Activated CD4-positive, alpha-beta memory T cell treated with anti-CD3 and anti-CD28 coated beads for 36 hours (primary cell): ENCODE measurements around the gene TAS2R46. TPM values are rescaled to one million over a fixed set of nuclear protein-coding genes. Genes with fewer than 3 reads are reported as not detected.
"Not testable (repeated sequence)": the region's sequence is repeated elsewhere in the genome, so short reads cannot be mapped to it uniquely, and the experiment has no call there.

ENCODE experiments used
- CTCF ChIA-PET: fragments of 350-600 bp; sonication (Branson Sonifier 250); formaldehyde crosslinking; loops from one replicate; lab custom pipeline; 2021; ENCODE audit warnings: antibody characterized with exemption, inconsistent platforms; lab: Charles Lee
- POLR2A ChIA-PET: fragments of 350-600 bp; sonication (Branson Sonifier 250); formaldehyde crosslinking; loops from one replicate; lab custom pipeline; 2021; ENCODE audit warnings: antibody characterized with exemption; lab: Charles Lee
- DNase-seq: peaks from one replicate; pipeline ENCODE4 v3.0.0-alpha.2; 2020
- H3K27ac Mint-ChIP-seq: one replicate; pipeline ENCODE4 v1.8.0; 2021; ENCODE audit warnings: mixed read lengths
- H3K27me3 Mint-ChIP-seq: one replicate; pipeline ENCODE4 v1.8.0; 2021; ENCODE audit warnings: mixed read lengths
- H3K36me3 Mint-ChIP-seq: one replicate; pipeline ENCODE4 v1.8.0; 2021; ENCODE audit warnings: mixed read lengths
- H3K4me1 Mint-ChIP-seq: one replicate; pipeline ENCODE4 v1.8.0; 2021; ENCODE audit warnings: low read depth, mixed read lengths
- H3K4me3 Mint-ChIP-seq: one replicate; pipeline ENCODE4 v1.8.0; 2021; ENCODE audit warnings: mild to moderate bottlenecking, mixed read lengths
- H3K9me3 Mint-ChIP-seq: one replicate; pipeline ENCODE4 v1.8.0; 2021; ENCODE audit warnings: mixed read lengths
- intact Hi-C: fragments of 100-400 bp; cut with micrococcal nuclease; formaldehyde crosslinking; loops from one replicate; pipeline ENCODE4 v1.15.1; 2023
- total RNA-seq, 2 experiments: library from RNA; stranded (reverse); gene quantifications; one replicate each; pipeline ENCODE4 v1.2.3, GENCODE V29; 2021

Gene TAS2R46
- under 1 TPM; 0.41 to 0.55 TPM for total RNA-seq

- H3K4me1 Mint-ChIP-seq, DNase-seq, H3K27me3 Mint-ChIP-seq, H3K4me3 Mint-ChIP-seq, intact Hi-C loops, POLR2A ChIA-PET, H3K9me3 Mint-ChIP-seq, H3K36me3 Mint-ChIP-seq, CTCF ChIA-PET, H3K27ac Mint-ChIP-seq: not testable (repeated sequence)
These were observed at the start of gene TAS2R46 for GRCh38 chr12:11062194-11062593. Gene TAS2R46, minus strand, starts transcription at chr12:11062294. Its CDS starts 0 bp downstream, at chr12:11062294.

GRCh38 chr12:11111213-11111612, 49.1 kb upstream of the TAS2R46 start:
- POLR2A ChIA-PET, intact Hi-C loops, CTCF ChIA-PET, H3K4me3 Mint-ChIP-seq, H3K27ac Mint-ChIP-seq, H3K27me3 Mint-ChIP-seq, DNase-seq: not testable (repeated sequence)
- Mint-ChIP-seq H3K9me3 (peaks cover 58% of the 10 kb centered on the region), H3K4me1 (peaks cover 31% of the 10 kb centered on the region), H3K36me3 (peaks cover 84% of the 10 kb centered on the region)

GRCh38 chr12:11108862-11109261, 46.8 kb upstream of the TAS2R46 start:
- Mint-ChIP-seq H3K9me3 (peaks cover 50% of the 10 kb centered on the region), H3K4me3 (no peak overlapping the region), H3K27me3 (no peaks in the 10 kb centered on the region), H3K27ac (no peak overlapping the region), H3K4me1 (peaks cover 31% of the 10 kb centered on the region), H3K36me3 (peaks cover 79% of the 10 kb centered on the region)
- CTCF ChIA-PET = no interaction called here
- no peak for DNase-seq
- POLR2A ChIA-PET = no interaction called here
- intact Hi-C loops = no loop called here

- H3K27me3 Mint-ChIP-seq = no peaks in the 10 kb centered on the region
- peaks cover 75% of the 10 kb centered on the region for H3K36me3 Mint-ChIP-seq
- intact Hi-C loops = no loop called here
- CTCF ChIA-PET = interaction anchor here (0.6 kb wide), 1 partner anchor 374 kb away, joined by 3 read pairs; no protein-coding TSS in a partner anchor
- POLR2A ChIA-PET = no interaction called here
- peaks cover 43% of the 10 kb centered on the region for H3K9me3 Mint-ChIP-seq
- no peak overlapping the region for H3K4me3 Mint-ChIP-seq
- peaks cover 28% of the 10 kb centered on the region for H3K4me1 Mint-ChIP-seq
- no peak for DNase-seq
- H3K27ac Mint-ChIP-seq = no peak overlapping the region
These were observed 45.6 kb upstream of the TAS2R46 start for GRCh38 chr12:11107719-11108118.

GRCh38 chr12:11106288-11106687, 44.2 kb upstream of the TAS2R46 start:
- CTCF ChIA-PET = no interaction called here
- Mint-ChIP-seq H3K27ac (no peak overlapping the region), H3K36me3 (peaks cover 67% of the 10 kb centered on the region), H3K4me3 (no peak overlapping the region), H3K4me1 (peaks cover 24% of the 10 kb centered on the region), H3K9me3 (peaks cover 35% of the 10 kb centered on the region), H3K27me3 (no peaks in the 10 kb centered on the region)
- intact Hi-C loops = no loop called here
- POLR2A ChIA-PET = no interaction called here
- DNase-seq = no peak

- POLR2A ChIA-PET = no interaction called here
- peaks cover 16% of the 10 kb centered on the region for H3K4me1 Mint-ChIP-seq
- no peak overlapping the region for H3K27ac Mint-ChIP-seq
- intact Hi-C loops = no loop called here
- no peaks in the 10 kb centered on the region for H3K27me3 Mint-ChIP-seq
- peaks cover 27% of the 10 kb centered on the region for H3K9me3 Mint-ChIP-seq
- H3K4me3 Mint-ChIP-seq = no peak overlapping the region
- H3K36me3 Mint-ChIP-seq = peaks cover 62% of the 10 kb centered on the region
- DNase-seq = no peak
- CTCF ChIA-PET = no interaction called here
These were observed 43.5 kb upstream of the TAS2R46 start for GRCh38 chr12:11105546-11105945.

- H3K4me3 Mint-ChIP-seq, intact Hi-C loops, DNase-seq: not testable (repeated sequence)
These were observed 32.8 kb upstream of the TAS2R46 start for GRCh38 chr12:11094910-11095309.

GRCh38 chr12:11092128-11092527, 30.0 kb upstream of the TAS2R46 start, which contains the start of gene TAS2R43:
Gene TAS2R43, minus strand, starts transcription at chr12:11092313. Its CDS starts 84 bp downstream, at chr12:11092229.
- POLR2A ChIA-PET = no interaction called here
- Mint-ChIP-seq H3K27ac (no peak within 1 kb of the TSS), H3K4me3 (no peak within 1 kb of the TSS), H3K9me3 (no peaks in the 10 kb centered on the region), H3K27me3 (no peaks in the 10 kb centered on the region), H3K36me3 (peaks cover 2% of the 10 kb centered on the region), H3K4me1 (no peaks in the 10 kb centered on the region)
- intact Hi-C loops = no loop called here
- no peak for DNase-seq
- CTCF ChIA-PET = no interaction called here

More at GRCh38 chr12:11094910-11095309, 32.8 kb upstream of the TAS2R46 start:
- H3K9me3 Mint-ChIP-seq, CTCF ChIA-PET, H3K27ac Mint-ChIP-seq, H3K27me3 Mint-ChIP-seq, POLR2A ChIA-PET, H3K4me1 Mint-ChIP-seq: not testable (repeated sequence)
- peaks cover 12% of the 10 kb centered on the region for H3K36me3 Mint-ChIP-seq

GRCh38 chr12:11089246-11089645, 27.2 kb upstream of the TAS2R46 start:
- intact Hi-C loops = no loop called here
- DNase-seq = no peak
- H3K27me3 Mint-ChIP-seq = no peaks in the 10 kb centered on the region
- H3K4me1 Mint-ChIP-seq = peaks cover 7% of the 10 kb centered on the region
- H3K27ac Mint-ChIP-seq = no peak overlapping the region
- POLR2A ChIA-PET = no interaction called here
- H3K36me3 Mint-ChIP-seq = peaks cover 5% of the 10 kb centered on the region
- peaks cover 1% of the 10 kb centered on the region for H3K9me3 Mint-ChIP-seq
- CTCF ChIA-PET = no interaction called here
- no peak overlapping the region for H3K4me3 Mint-ChIP-seq

- H3K27ac Mint-ChIP-seq = no peak overlapping the region
- no peak overlapping the region for H3K4me3 Mint-ChIP-seq
- CTCF ChIA-PET = no interaction called here
These were observed 23.3 kb upstream of the TAS2R46 start for GRCh38 chr12:11085419-11085818.

GRCh38 chr12:11081987-11082386, 19.9 kb upstream of the TAS2R46 start:
- H3K36me3 Mint-ChIP-seq = peaks cover 15% of the 10 kb centered on the region
- no peak for DNase-seq
- intact Hi-C loops = no loop called here
- H3K4me1 Mint-ChIP-seq = peaks cover 7% of the 10 kb centered on the region
- CTCF ChIA-PET = no interaction called here
- H3K27me3 Mint-ChIP-seq = no peaks in the 10 kb centered on the region
- no peak overlapping the region for H3K27ac Mint-ChIP-seq
- peaks cover 19% of the 10 kb centered on the region for H3K9me3 Mint-ChIP-seq
- no peak overlapping the region for H3K4me3 Mint-ChIP-seq
- POLR2A ChIA-PET = no interaction called here

More at GRCh38 chr12:11085419-11085818, 23.3 kb upstream of the TAS2R46 start:
- peaks cover 7% of the 10 kb centered on the region for H3K4me1 Mint-ChIP-seq
- intact Hi-C loops = no loop called here
- DNase-seq = no peak
- peaks cover 18% of the 10 kb centered on the region for H3K9me3 Mint-ChIP-seq
- H3K36me3 Mint-ChIP-seq = peaks cover 14% of the 10 kb centered on the region
- H3K27me3 Mint-ChIP-seq = no peaks in the 10 kb centered on the region
- POLR2A ChIA-PET = interaction anchor here (1.0 kb wide), 1 partner anchor 86 kb away, joined by 4 read pairs; no protein-coding TSS in a partner anchor

- Mint-ChIP-seq H3K9me3 (peaks cover 12% of the 10 kb centered on the region), H3K27ac (no peak overlapping the region), H3K4me3 (no peak overlapping the region), H3K36me3 (peaks cover 12% of the 10 kb centered on the region), H3K27me3 (no peaks in the 10 kb centered on the region), H3K4me1 (peaks cover 4% of the 10 kb centered on the region)
- ChIA-PET POLR2A (no interaction called here), CTCF (no interaction called here)
- DNase-seq = no peak
- intact Hi-C loops = no loop called here
These were observed 16.2 kb upstream of the TAS2R46 start for GRCh38 chr12:11078246-11078645.

- no peak for DNase-seq
- H3K4me3 Mint-ChIP-seq = no peak overlapping the region
- peaks cover 12% of the 10 kb centered on the region for H3K36me3 Mint-ChIP-seq
- intact Hi-C loops = no loop called here
- H3K9me3 Mint-ChIP-seq = peaks cover 2% of the 10 kb centered on the region
- CTCF ChIA-PET = no interaction called here
- H3K27me3 Mint-ChIP-seq = no peaks in the 10 kb centered on the region
- H3K27ac Mint-ChIP-seq = no peak overlapping the region
- POLR2A ChIA-PET = no interaction called here
- H3K4me1 Mint-ChIP-seq = peaks cover 4% of the 10 kb centered on the region
These were observed 13.5 kb upstream of the TAS2R46 start for GRCh38 chr12:11075642-11076041.
